C4-2B (cell line): Measurements from ENCODE around the gene CACNA1B.

Experiments
- ZFX ChIP-seq: fragments of 450-650 bp; IDR thresholded peaks from 2 replicates; pipeline ENCODE4 v1.6.1; 2017
- TF ChIP-seq, protein P1 (sequence below): fragments of 450-650 bp; conservative IDR thresholded peaks from 2 replicates; pipeline ENCODE4 v1.5.1; 2017; ENCODE audit warnings: mild to moderate bottlenecking

DNA sequence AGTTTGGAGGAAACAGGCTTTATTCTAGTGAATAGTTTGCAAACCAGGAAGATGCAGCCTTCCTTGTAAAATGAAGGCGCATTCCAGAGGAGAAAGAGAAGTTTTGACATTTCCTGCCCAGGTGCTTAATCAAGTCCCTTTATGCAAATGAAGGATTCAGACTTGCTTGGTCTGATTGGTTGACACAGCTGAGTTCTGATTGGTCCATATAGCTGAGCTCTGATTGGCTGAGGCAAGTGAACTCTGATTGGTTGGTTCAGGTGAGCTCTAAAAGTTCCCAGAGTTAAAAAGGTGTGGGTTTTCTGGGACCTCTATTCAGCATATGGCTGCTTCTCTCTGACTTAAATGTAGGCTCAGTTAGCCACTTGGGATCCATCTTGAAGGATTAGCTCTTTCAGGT lies 151.0 kb downstream of the CACNA1B start:
- TF ChIP-seq, protein P1, sequence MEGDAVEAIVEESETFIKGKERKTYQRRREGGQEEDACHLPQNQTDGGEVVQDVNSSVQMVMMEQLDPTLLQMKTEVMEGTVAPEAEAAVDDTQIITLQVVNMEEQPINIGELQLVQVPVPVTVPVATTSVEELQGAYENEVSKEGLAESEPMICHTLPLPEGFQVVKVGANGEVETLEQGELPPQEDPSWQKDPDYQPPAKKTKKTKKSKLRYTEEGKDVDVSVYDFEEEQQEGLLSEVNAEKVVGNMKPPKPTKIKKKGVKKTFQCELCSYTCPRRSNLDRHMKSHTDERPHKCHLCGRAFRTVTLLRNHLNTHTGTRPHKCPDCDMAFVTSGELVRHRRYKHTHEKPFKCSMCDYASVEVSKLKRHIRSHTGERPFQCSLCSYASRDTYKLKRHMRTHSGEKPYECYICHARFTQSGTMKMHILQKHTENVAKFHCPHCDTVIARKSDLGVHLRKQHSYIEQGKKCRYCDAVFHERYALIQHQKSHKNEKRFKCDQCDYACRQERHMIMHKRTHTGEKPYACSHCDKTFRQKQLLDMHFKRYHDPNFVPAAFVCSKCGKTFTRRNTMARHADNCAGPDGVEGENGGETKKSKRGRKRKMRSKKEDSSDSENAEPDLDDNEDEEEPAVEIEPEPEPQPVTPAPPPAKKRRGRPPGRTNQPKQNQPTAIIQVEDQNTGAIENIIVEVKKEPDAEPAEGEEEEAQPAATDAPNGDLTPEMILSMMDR = no peak
- no peak for TF ChIP-seq ZFX
